ENCODE results near the gene OSBPL5.

Gene OSBPL5

GRCh38 chr11:3049430-3050243 is 115.5 kb downstream of the OSBPL5 start:
- Histone ChIP-seq H3K36me3 (ENCODE audit: control insufficient read depth in 2 of 2, insufficient read depth in 1 of 2, low read length in 2 of 2) (peaks cover 0 to 39% of the 10 kb centered on the region in 2 experiments; a peak in 1 of 3 replicates), H3K4me3 (ENCODE audit: low read depth, low read length) (no peak overlapping the region), H3K27ac (ENCODE audit: extremely low read depth, low read depth, low read length) (peak overlapping the region; percentile 2; the same call in 1 of the 2 replicates), H3K4me1 (ENCODE audit: control insufficient read depth, insufficient read depth, low read length) (peaks cover 24% of the 10 kb centered on the region), H3K9me3 (ENCODE audit: control insufficient read depth, insufficient read depth, low read depth, low read length) (no peaks in the 10 kb centered on the region)
- CTCF ChIA-PET: interaction anchor here (0.9 to 9.0 kb wide), 4 partner anchors 12 to 41 kb away, joined by 3 to 98 read pairs (median 24); no protein-coding TSS in a partner anchor
- POLR2A ChIA-PET: interaction anchor here (0.8 to 2.4 kb wide), 5 partner anchors 12 to 121 kb away, joined by 3 to 7 read pairs (median 4); partner anchors contain the start of genes NAP1L4 and PHLDA2
- no peak for TF ChIP-seq ZFP37 (tag by site-specific recombination; IDR thresholded peaks at IDR 0.05)
- TF ChIP-seq ZFP3 (tag by site-specific recombination; IDR thresholded peaks at IDR 0.05; ENCODE audit: low read depth): no peak
- TF ChIP-seq ZNF335 (tag by site-specific recombination; conservative IDR thresholded peaks at IDR 0.05): no peak; the same call in 1 of the 2 replicates
- no peak for TF ChIP-seq ZNF350 (tag by site-specific recombination; IDR thresholded peaks at IDR 0.05)
- no peak for TF ChIP-seq ZNF777 (tag by site-specific recombination; IDR thresholded peaks at IDR 0.05; ENCODE audit: borderline replicate concordance)
- no peak for TF ChIP-seq ZNF549 (tag by site-specific recombination; IDR thresholded peaks at IDR 0.05)
- TF ChIP-seq ZNF621 (tag by site-specific recombination; IDR thresholded peaks at IDR 0.05): no peak
- no peak for TF ChIP-seq ZSCAN18 (tag by site-specific recombination; IDR thresholded peaks at IDR 0.05)
- peak; percentile 53; the same call in 1 of the 2 replicates for TF ChIP-seq PATZ1 (tag by site-specific recombination; IDR thresholded peaks at IDR 0.05)
- no peak for TF ChIP-seq ZNF692 (tag by site-specific recombination; IDR thresholded peaks at IDR 0.05)
- no peak for TF ChIP-seq ZNF670 (tag by site-specific recombination; IDR thresholded peaks at IDR 0.05; ENCODE audit: low read depth)
- TF ChIP-seq ZBTB7A (tag by site-specific recombination; IDR thresholded peaks at IDR 0.05; ENCODE audit: low read depth): no peak
- TF ChIP-seq ZNF514 (tag by site-specific recombination; IDR thresholded peaks at IDR 0.05): no peak
- TF ChIP-seq ZNF248 (tag by site-specific recombination; IDR thresholded peaks at IDR 0.05): no peak
- no peak for TF ChIP-seq YY2 (tag by site-specific recombination; IDR thresholded peaks at IDR 0.05)
- no peak for TF ChIP-seq ZNF221 (tag by site-specific recombination; IDR thresholded peaks at IDR 0.05; ENCODE audit: borderline replicate concordance)
- no peak for TF ChIP-seq KLF7 (tag by site-specific recombination; IDR thresholded peaks at IDR 0.05; ENCODE audit: borderline replicate concordance)
- no peak for TF ChIP-seq PRDM4 (tag by site-specific recombination; IDR thresholded peaks at IDR 0.05)
- TF ChIP-seq ZNF16 (tag by site-specific recombination; IDR thresholded peaks at IDR 0.05; ENCODE audit: low read depth): no peak
- TF ChIP-seq ZNF548 (tag by site-specific recombination; IDR thresholded peaks at IDR 0.05): no peak
- TF ChIP-seq ZNF76 (tag by site-specific recombination; IDR thresholded peaks at IDR 0.05; ENCODE audit: borderline replicate concordance, low read depth): no peak
- TF ChIP-seq ZNF148 (tag by site-specific recombination; IDR thresholded peaks at IDR 0.05; ENCODE audit: borderline replicate concordance): no peak
- no peak for TF ChIP-seq ZNF561 (tag by site-specific recombination; IDR thresholded peaks at IDR 0.05; ENCODE audit: borderline replicate concordance)
- no peak for TF ChIP-seq ZNF792 (tag by site-specific recombination; IDR thresholded peaks at IDR 0.05)
- TF ChIP-seq ZNF48 (tag by site-specific recombination; IDR thresholded peaks at IDR 0.05): no peak
- no peak for TF ChIP-seq ZNF140 (tag by site-specific recombination; IDR thresholded peaks at IDR 0.05)
- no peak for TF ChIP-seq ZNF391 (tag by site-specific recombination; IDR thresholded peaks at IDR 0.05; ENCODE audit: borderline replicate concordance, low read depth)
- peak; percentile 42 for TF ChIP-seq SP2 (tag by site-specific recombination; IDR thresholded peaks at IDR 0.05)

Data from HEK293 (cell line).